GM21723 (cell line): ENCODE results near the gene CLDN14.
"Not testable (repeated sequence)": the region's sequence is repeated elsewhere in the genome, so short reads cannot be mapped to it uniquely, and the experiment has no call there.

Experiments
- ATAC-seq: cut with Tn5 transposase; IDR thresholded peaks from one replicate; pipeline ENCODE4 v1.9.1; 2021; ENCODE audit warnings: mild to moderate bottlenecking, moderate library complexity; ENCODE audit not compliant: unreplicated experiment

The CLDN14 gene

GRCh38 chr21:36502365-36502764, 22.4 kb upstream of the CLDN14 start:
- ATAC-seq, result no peak

DNA sequence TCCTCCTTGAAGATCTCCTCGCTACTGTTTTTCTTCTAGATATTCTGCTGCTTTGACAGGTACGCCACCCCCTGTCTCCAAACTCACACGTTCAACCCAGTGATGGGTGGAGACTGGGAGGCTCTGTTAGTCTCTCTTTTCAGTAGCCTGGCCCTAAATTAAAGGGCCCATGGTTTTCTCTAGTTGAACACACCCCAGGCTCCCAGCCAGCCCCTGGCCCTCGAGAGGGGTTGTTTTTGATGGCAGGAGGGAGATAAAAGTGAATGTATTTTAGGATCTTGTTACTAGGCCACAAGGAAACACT, 21.6 kb upstream of the CLDN14 start:
- no peak for ATAC-seq

GRCh38 chr21:36499578-36500471, 19.9 kb upstream of the CLDN14 start:
- no peak for ATAC-seq

DNA sequence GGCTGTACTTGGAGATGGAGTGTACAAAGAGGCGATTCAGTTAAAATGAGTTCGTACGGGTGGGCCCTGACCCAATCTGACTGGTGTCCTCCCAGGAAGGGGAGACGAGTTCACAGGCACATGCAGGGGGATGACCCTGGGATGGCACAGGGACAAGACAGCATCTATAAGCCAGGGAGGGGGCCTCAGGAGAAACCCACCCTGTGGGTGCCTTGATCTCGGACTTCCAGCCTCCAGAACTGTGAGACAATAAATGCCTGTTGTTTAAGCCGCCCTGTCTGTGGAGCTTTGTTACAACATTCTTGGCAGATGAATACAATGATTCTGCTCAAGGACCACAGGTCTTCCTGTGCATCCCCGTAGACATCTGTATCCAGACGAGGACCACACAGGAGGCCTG, 14.6 kb upstream of the CLDN14 start:
- no peak for ATAC-seq

DNA sequence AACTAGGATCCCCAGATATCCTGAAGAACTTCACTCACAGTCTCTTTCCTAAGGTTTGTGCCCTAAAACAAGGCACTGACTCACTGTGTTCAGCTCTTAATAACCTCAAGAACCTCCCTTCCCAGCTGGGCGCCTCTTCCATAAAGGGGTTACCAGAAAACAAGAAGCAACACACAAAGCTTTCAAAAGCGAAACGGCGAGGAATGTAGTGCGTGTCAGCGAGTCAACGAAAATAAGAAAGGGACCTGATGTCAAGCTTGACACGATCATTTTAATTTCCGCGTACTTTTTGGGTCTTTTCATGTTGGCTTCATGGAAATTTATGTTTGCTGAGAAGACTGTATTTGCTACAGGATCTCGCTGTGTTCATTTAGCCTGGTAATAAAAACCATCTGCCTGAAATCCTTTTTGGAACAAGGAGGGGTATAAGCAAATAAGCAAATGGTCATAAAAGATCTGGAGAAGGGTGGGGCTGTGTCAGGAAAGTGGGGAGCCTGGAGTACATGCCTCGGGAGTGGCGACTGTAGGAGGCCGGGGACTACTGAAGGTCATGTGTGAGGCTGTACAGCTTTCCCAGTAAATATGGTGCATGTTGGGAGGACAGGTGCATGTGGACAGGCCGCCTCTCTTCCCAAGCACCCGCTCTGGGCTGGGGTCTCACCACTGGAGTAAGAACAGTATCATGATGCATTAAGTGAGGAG, 11.4 kb upstream of the CLDN14 start:
- no peak for ATAC-seq

GRCh38 chr21:36489776-36490165, 9.8 kb upstream of the CLDN14 start:
- no peak for ATAC-seq

GRCh38 chr21:36489103-36489775, 9.3 kb upstream of the CLDN14 start:
- no peak for ATAC-seq

GRCh38 chr21:36487641-36488307, 7.9 kb upstream of the CLDN14 start:
- no peak for ATAC-seq

DNA sequence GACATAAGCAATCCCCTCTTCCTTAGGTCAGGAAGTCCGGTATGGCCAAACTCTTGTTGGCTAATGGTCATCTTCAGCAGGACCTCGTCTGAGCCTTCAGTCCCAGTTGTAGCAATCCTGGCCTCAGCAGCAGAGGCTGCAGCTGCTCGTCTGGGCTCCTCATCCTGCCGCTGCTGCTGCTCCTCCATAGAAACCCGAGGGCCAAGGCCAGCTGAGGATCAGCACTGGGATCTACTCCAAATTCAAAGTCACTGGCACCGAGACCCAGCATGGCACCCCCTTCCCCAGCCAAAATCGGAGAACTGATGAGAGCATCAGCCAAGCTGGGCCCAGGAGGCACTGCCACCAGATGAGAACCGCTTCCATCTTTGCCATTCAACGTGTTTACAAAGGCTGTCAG, 6.3 kb upstream of the CLDN14 start:
- no peak for ATAC-seq

DNA sequence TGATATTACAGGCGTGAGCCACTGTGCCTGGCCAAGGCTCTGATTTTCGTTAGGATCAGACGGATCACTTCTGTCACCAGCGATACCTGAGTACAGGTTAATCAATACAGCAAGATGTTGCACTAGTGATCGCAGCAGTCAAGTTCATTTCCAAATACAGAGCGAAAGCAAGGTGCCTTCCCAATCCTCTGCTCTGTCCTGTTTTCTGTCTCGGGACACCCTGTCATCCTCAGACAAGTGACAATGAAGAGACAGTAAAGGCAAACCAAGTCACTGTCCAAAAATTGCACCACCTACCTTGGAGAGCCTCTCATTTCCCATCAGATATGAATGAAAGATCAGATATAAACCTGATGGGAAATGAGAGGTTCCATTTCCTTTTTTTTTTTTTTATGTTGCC, 5.6 kb upstream of the CLDN14 start:
- ATAC-seq, result no peak

DNA sequence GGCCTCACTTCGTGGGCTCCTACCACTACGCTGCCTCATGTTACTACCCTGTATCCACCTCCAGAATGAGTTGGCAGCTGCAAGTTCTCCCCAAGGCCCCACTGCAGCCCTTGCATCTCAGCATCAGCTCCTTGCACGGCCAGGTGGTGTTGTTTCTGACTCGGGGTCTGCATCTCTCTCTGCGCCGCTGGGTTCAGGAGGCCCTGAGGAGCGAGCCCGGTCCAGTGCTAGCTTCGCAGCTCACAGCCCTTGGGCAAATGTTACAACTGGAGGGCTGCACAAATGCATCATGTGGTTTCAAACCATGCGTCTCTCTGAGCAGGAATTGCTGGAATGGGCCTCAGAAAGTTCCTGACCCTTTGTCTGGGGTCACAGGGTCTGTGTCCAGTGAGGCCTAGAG, 3.2 kb upstream of the CLDN14 start:
- no peak for ATAC-seq

- ATAC-seq, result no peak
Observed at GRCh38 chr21:36482673-36483072, 2.8 kb upstream of the CLDN14 start.

DNA sequence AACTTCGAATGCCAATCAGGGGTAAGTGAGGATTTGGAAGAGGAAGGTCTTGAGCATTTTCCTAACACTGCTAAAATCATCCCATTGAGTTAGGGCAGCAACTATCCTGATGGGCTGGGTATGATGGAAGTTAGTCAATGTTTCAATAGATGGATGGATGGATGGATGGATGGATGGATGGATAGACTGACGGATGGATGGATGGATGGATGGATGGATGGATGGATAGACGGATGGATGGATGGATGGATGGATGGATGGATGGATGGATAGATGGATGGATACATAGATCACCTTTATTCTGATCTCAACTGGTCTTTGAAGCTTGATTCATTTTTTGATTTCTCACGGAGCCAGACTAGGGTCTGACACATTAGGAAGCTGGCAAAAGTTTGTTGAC, 2.3 kb upstream of the CLDN14 start:
- no peak for ATAC-seq

- ATAC-seq, result no peak
Observed at GRCh38 chr21:36481639-36482038, 1.7 kb upstream of the CLDN14 start.

GRCh38 chr21:36480618-36481017, 696 bp upstream of the CLDN14 start:
- ATAC-seq, result no peak

GRCh38 chr21:36478941-36479340, 981 bp downstream of the CLDN14 start:
- no peak for ATAC-seq

GRCh38 chr21:36478207-36478701, 1.7 kb downstream of the CLDN14 start:
- ATAC-seq, result no peak

DNA sequence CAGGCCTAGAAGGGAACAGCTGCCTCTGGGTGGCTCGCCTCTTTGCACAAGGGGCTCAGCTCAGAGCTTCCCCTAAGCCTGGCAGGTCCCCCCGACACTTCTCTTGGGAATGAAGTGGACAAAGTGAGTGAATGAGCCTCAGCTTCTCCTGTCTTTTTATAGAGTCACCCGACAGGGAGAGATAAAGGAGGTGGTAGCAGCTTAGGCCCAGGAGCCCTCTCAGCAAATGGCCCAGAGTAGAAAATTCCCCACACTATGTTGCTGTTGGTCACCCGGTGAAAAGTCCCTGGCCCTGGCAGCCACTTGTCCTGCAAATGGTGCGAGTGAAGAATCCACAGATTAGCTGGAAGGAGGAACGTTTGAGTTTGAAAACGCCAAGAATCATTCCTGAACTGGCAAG, 2.4 kb downstream of the CLDN14 start:
- ATAC-seq, result no peak

DNA sequence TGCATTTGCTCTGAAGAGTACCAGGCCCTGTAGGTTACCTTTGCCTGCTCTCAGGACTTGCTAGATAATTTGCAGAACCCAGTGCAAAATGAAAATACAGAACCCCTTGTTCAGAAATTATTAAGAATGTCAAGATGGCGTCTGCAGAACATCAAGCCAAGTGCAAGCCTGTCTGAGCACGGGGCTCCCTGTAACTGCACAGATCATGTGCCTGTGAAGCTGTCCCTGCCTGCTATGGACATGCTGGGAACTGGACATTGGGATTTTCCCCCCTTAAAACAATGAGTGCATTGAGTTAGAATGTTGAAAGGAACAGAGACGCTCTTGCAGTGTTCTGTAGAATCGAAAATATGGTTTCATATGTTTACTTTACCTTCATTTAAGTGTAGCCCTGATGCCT, 2.9 kb downstream of the CLDN14 start:
- ATAC-seq, result no peak

DNA sequence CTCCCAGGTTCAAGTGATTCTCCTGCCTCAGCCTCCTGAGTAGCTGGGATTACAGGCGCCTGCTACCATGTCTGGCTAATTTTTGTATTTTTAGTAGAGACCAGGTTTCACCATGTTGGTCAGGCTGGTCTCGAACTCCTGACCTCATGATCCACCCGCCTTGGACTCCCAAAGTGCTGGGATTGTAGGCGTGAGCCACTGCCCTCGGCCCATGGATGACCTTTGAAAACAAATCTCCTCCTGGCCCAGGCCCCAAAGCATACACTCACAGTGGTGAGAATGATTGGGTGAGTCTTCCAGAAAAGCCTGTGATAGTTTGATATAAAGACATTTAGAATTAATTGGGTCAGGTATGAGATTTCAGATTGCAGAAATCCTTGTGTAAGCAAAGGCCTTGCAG, 3.4 kb downstream of the CLDN14 start:
- not testable (repeated sequence) for ATAC-seq

GRCh38 chr21:36474591-36474990, 5.3 kb downstream of the CLDN14 start:
- ATAC-seq, result no peak
